Breast epithelium (tissue), 4 donors: ENCODE results near the gene ASTN2. TPM values are rescaled to one million over a fixed set of nuclear protein-coding genes. Genes with fewer than 3 reads are reported as not detected.

Source experiments
- DNase-seq, 2 donors: peaks; one replicate each; pipeline ENCODE4 v3.0.0-alpha.2; 2019; ENCODE audit warnings: low spot score in 2 of 2
- H3K27ac ChIP-seq, 2 donors: fragments of 200-600 bp; sonication (generic) in 1 of 2; one replicate each; pipeline ENCODE4 v1.5.1; 2016 to 2019; ENCODE audit warnings: mild to moderate bottlenecking in 1 of 2
- H3K27me3 ChIP-seq, 2 donors: fragments of 200-600 bp; sonication (generic) in 1 of 2; one replicate each; pipeline versions ENCODE4 v1.5.1 to v1.6.0; 2017 to 2019; ENCODE audit warnings: control low read depth in 1 of 2, mild to moderate bottlenecking in 1 of 2
- H3K36me3 ChIP-seq: fragments of 200-600 bp; one replicate; pipeline ENCODE4 v1.5.1; 2019
- H3K4me1 ChIP-seq, 2 donors: fragments of 200-600 bp; sonication (generic); one replicate each; pipeline ENCODE4 v1.5.1; 2016 to 2019; ENCODE audit warnings: control low read depth in 1 of 2
- H3K4me3 ChIP-seq, 3 donors: fragments of 200-600 bp; sonication (generic); 1 replicate in 2 of 3; 2 replicates in 1 of 3; pipeline ENCODE4 v1.5.1; 2016 to 2019; ENCODE audit warnings: mild to moderate bottlenecking in 3 of 3, moderate library complexity in 2 of 3
- H3K9me3 ChIP-seq, 2 donors: fragments of 200-600 bp; sonication (generic) in 1 of 2; one replicate each; pipeline ENCODE4 v1.5.1; 2016 to 2019; ENCODE audit warnings: control low read depth in 1 of 2
- CTCF ChIP-seq, 3 donors: fragments of 450-650 bp; IDR thresholded peaks; one replicate each; pipeline ENCODE4 v1.5.1; 2016 to 2017; ENCODE audit warnings: antibody characterized with exemption in 3 of 3, mild to moderate bottlenecking in 3 of 3, moderate library complexity in 3 of 3
- POLR2A ChIP-seq: fragments of 450-650 bp; IDR thresholded peaks from one replicate; pipeline ENCODE4 v1.6.1; 2016; ENCODE audit warnings: antibody characterized with exemption, mild to moderate bottlenecking, moderate library complexity
- POLR2AphosphoS5 ChIP-seq, 3 donors: sonication (generic); formaldehyde crosslinking; IDR thresholded peaks; one replicate each; pipeline ENCODE4 v1.6.1; 2017; ENCODE audit warnings: antibody characterized with exemption in 3 of 3
- intact Hi-C: fragments of 100-400 bp; cut with DNase I; formaldehyde crosslinking; loops from one replicate; pipeline ENCODE4 v1.15.1; 2023; ENCODE audit warnings: low total_unique reads
- total RNA-seq, 3 donors: library from RNA; depleted of rRNA; stranded (reverse); fragments of >200 nt; gene quantifications; one replicate each; pipeline ENCODE4 v1.1.0, GENCODE V29; 2016

The ASTN2 gene
- total RNA-seq, 3 donors from 2014 or later: 9.1 to 13.8 (median 9.8) TPM

GRCh38 chr9:116541402-116541801, 873.5 kb downstream of the ASTN2 start:
- Histone ChIP-seq H3K4me1 (no peaks in the 10 kb centered on the region), H3K27me3 (no peaks in the 10 kb centered on the region), H3K36me3 (no peaks in the 10 kb centered on the region), H3K9me3 (no peaks in the 10 kb centered on the region), H3K27ac (no peak overlapping the region), H3K4me3 (no peak overlapping the region)
- TF ChIP-seq CTCF (IDR thresholded peaks at IDR 0.05) (no peak), POLR2AphosphoS5 (IDR thresholded peaks at IDR 0.05) (no peak), POLR2A (no peak)
- intact Hi-C loops: no loop called here
- DNase-seq: no peak

GRCh38 chr9:116539549-116539948, 875.3 kb downstream of the ASTN2 start:
- intact Hi-C loops: no loop called here
- Histone ChIP-seq H3K4me1 (no peaks in the 10 kb centered on the region), H3K27me3 (no peaks in the 10 kb centered on the region), H3K9me3 (no peaks in the 10 kb centered on the region), H3K36me3 (no peaks in the 10 kb centered on the region), H3K4me3 (no peak overlapping the region), H3K27ac (no peak overlapping the region)
- DNase-seq: no peak
- no peak for TF ChIP-seq POLR2A

GRCh38 chr9:116525611-116526010, 889.2 kb downstream of the ASTN2 start:
- H3K4me1 ChIP-seq: no peaks in the 10 kb centered on the region
- intact Hi-C loops: no loop called here
- no peaks in the 10 kb centered on the region for H3K36me3 ChIP-seq
- no peaks in the 10 kb centered on the region for H3K27me3 ChIP-seq
- H3K9me3 ChIP-seq: peaks cover 4 to 6% of the 10 kb centered on the region in 2 donors
- no peak overlapping the region for H3K4me3 ChIP-seq
- H3K27ac ChIP-seq: no peak overlapping the region
- TF ChIP-seq POLR2A (no peak), CTCF (IDR thresholded peaks at IDR 0.05) (no peak), POLR2AphosphoS5 (IDR thresholded peaks at IDR 0.05) (no peak)
- no peak for DNase-seq

GRCh38 chr9:116524778-116525470, 889.9 kb downstream of the ASTN2 start:
- H3K27ac ChIP-seq: no peak overlapping the region
- H3K9me3 ChIP-seq: peaks cover 4 to 8% of the 10 kb centered on the region in 2 donors
- DNase-seq: no peak
- H3K27me3 ChIP-seq: no peaks in the 10 kb centered on the region
- TF ChIP-seq POLR2A (no peak), CTCF (IDR thresholded peaks at IDR 0.05) (no peak), POLR2AphosphoS5 (IDR thresholded peaks at IDR 0.05) (no peak)
- no peak overlapping the region for H3K4me3 ChIP-seq
- H3K36me3 ChIP-seq: no peaks in the 10 kb centered on the region
- intact Hi-C loops: no loop called here
- H3K4me1 ChIP-seq: no peaks in the 10 kb centered on the region

GRCh38 chr9:116520218-116520617, 894.6 kb downstream of the ASTN2 start:
- intact Hi-C loops: no loop called here
- no peak for DNase-seq
- no peaks in the 10 kb centered on the region for H3K27me3 ChIP-seq
- no peak overlapping the region for H3K27ac ChIP-seq
- TF ChIP-seq POLR2A (no peak), CTCF (IDR thresholded peaks at IDR 0.05) (no peak)
- H3K4me1 ChIP-seq: no peaks in the 10 kb centered on the region
- no peak overlapping the region for H3K4me3 ChIP-seq
- no peaks in the 10 kb centered on the region for H3K36me3 ChIP-seq
- peaks cover 4 to 17% of the 10 kb centered on the region in 2 donors for H3K9me3 ChIP-seq

GRCh38 chr9:116516456-116516855, 898.4 kb downstream of the ASTN2 start:
- Histone ChIP-seq H3K4me3 (no peak overlapping the region), H3K27me3 (no peaks in the 10 kb centered on the region), H3K36me3 (no peaks in the 10 kb centered on the region), H3K27ac (no peak overlapping the region), H3K4me1 (no peaks in the 10 kb centered on the region), H3K9me3 (peaks cover 4 to 17% of the 10 kb centered on the region in 2 donors)
- no peak for DNase-seq
- intact Hi-C loops: no loop called here
- TF ChIP-seq POLR2AphosphoS5 (IDR thresholded peaks at IDR 0.05) (no peak), CTCF (IDR thresholded peaks at IDR 0.05) (no peak), POLR2A (no peak)
